HepG2 (cell line): ENCODE measurements around the gene ZFP36L2. TPM values are rescaled to one million over a fixed set of nuclear protein-coding genes. Genes with fewer than 3 reads are reported as not detected.
A peak's percentile ranks its signal among the peaks of the same experiment; 100 is the strongest.

ENCODE experiments used
- ATAC-seq: fragments of 200-7000 bp; cut with Tn5 transposase; 3 replicates; pipeline ENCODE4 v1.9.1; 2020; ENCODE audit warnings: mild to moderate bottlenecking, moderate library complexity
- BruUV-seq: library from RNA; stranded (reverse); fragments of 400-500 nt; replicated peaks from 2 replicates; lab custom pipeline; 2021; lab: Mats Ljungman, UMichigan
- CTCF ChIA-PET: fragments of 300-600 bp; formaldehyde crosslinking; extraction: SDS; loops from one replicate; lab custom pipeline; 2021; ENCODE audit warnings: low total read pairs, inconsistent platforms, low intra/inter-chr PET ratio; lab: Yijun Ruan, JAX
- POLR2A ChIA-PET: fragments of 350-600 bp; sonication (Branson Sonifier 250); formaldehyde crosslinking; loops from one replicate; lab custom pipeline; 2020; ENCODE audit warnings: antibody characterized with exemption, inconsistent platforms; lab: Yijun Ruan, JAX
- DNase-seq: peaks from one replicate; pipeline ENCODE4 v3.0.0-alpha.2; 2015; ENCODE audit warnings: low spot score
- FAIRE-seq: peaks from 3 replicates; lab custom pipeline; 2011; peaks lifted over from hg19 to GRCh38; lab: Jason Lieb, UNC
- H2AFZ ChIP-seq: one replicate; pipeline ENCODE4 v1.6.1; 2011; ENCODE audit warnings: low read length, inconsistent platforms
- H3K27ac ChIP-seq: fragments of 300-600 bp; 3 replicates; pipeline ENCODE4 v1.8.0; 2011; ENCODE audit warnings: mixed run types, mild to moderate bottlenecking, mixed read lengths, low read length, inconsistent platforms; ENCODE audit not compliant: insufficient read depth; ENCODE audit errors: extremely low read length
- H3K27me3 ChIP-seq, 2 experiments: fragments of 200-600 bp in 1 of 2; 2 replicates in 1 of 2; 3 replicates in 1 of 2; pipeline versions ENCODE4 v1.6.0 to v1.8.0; 2011; ENCODE audit warnings: low read length in 2 of 2, mild to moderate bottlenecking in 2 of 2, moderate library complexity in 2 of 2, inconsistent platforms in 1 of 2; ENCODE audit not compliant: insufficient read depth in 2 of 2, control insufficient read depth in 1 of 2
- H3K36me3 ChIP-seq, 2 experiments: fragments of 200-600 bp in 1 of 2; replicated peaks in 1 of 2; 2 replicates in 1 of 2; 3 replicates in 1 of 2; pipeline versions ENCODE4 v1.5.1 to v1.8.0; 2011; ENCODE audit warnings: low read length in 2 of 2, inconsistent platforms in 1 of 2; ENCODE audit not compliant: insufficient read depth in 2 of 2, control insufficient read depth in 1 of 2
- H3K4me1 ChIP-seq: 2 replicates; pipeline ENCODE4 v1.5.1; 2012; ENCODE audit warnings: low read length, inconsistent platforms; ENCODE audit not compliant: insufficient read depth
- H3K4me2 ChIP-seq: 2 replicates; pipeline ENCODE4 v1.6.0; 2011; ENCODE audit warnings: low read depth, low read length, inconsistent platforms
- H3K4me3 ChIP-seq, 3 experiments: fragments of 200-600 bp in 1 of 3; sonication (generic), shearing (Covaris generic) in 1 of 3; replicated peaks in 1 of 3; 2 replicates each; pipeline ENCODE4 v1.5.1; 2011 to 2016; ENCODE audit warnings: low read length in 3 of 3, inconsistent platforms in 2 of 3, low read depth in 2 of 3, mild to moderate bottlenecking in 2 of 3, control low read depth in 1 of 3, mixed read lengths in 1 of 3; ENCODE audit not compliant: insufficient read depth in 1 of 3
- H3K79me2 ChIP-seq: one replicate; pipeline ENCODE4 v1.6.1; 2011; ENCODE audit warnings: low read length, inconsistent platforms; ENCODE audit not compliant: insufficient read depth
- H3K9ac ChIP-seq: 2 replicates; pipeline ENCODE4 v1.6.0; 2011; ENCODE audit warnings: mild to moderate bottlenecking, low read depth, low read length, inconsistent platforms; ENCODE audit not compliant: insufficient read depth
- H3K9me3 ChIP-seq: 2 replicates; pipeline ENCODE4 v1.5.1; 2012; ENCODE audit warnings: mild to moderate bottlenecking, low read length
- H4K20me1 ChIP-seq: 2 replicates; pipeline ENCODE4 v1.6.0; 2011; ENCODE audit warnings: inconsistent platforms, mild to moderate bottlenecking, low read length, moderate library complexity; ENCODE audit not compliant: insufficient read depth
- TBP ChIP-seq: sonication (generic); formaldehyde crosslinking; IDR thresholded peaks from 2 replicates; pipeline ENCODE4 v1.5.0; 2020; ENCODE audit warnings: missing genetic modification reagents
- ZNF615 ChIP-seq: sonication (generic); formaldehyde crosslinking; IDR thresholded peaks from 2 replicates; pipeline ENCODE4 v1.5.0; 2020; ENCODE audit warnings: mild to moderate bottlenecking, missing genetic modification reagents, borderline replicate concordance
- ZNF687 ChIP-seq: sonication (generic); formaldehyde crosslinking; IDR thresholded peaks from 2 replicates; pipeline ENCODE4 v1.5.1; 2020; ENCODE audit warnings: mild to moderate bottlenecking, missing genetic modification reagents, moderate library complexity
- WGBS: methylation state at CpG from one replicate; pipeline ENCODE4 v1.1.6; 2017; ENCODE audit warnings: low lambda C conversion rate; 5-methylcytosine and 5-hydroxymethylcytosine counted together
- in situ Hi-C: cut with HindIII; loops from 2 replicates; pipeline ENCODE4 v1.10.0; 2017; ENCODE audit warnings: low pct_unique_long_range_greater_than_20kb; ENCODE audit not compliant: extremely low pct_ligation_motif_present
- intact Hi-C: fragments of 100-400 bp; cut with micrococcal nuclease; formaldehyde crosslinking; loops from one replicate; pipeline ENCODE4 v1.10.0; 2022; ENCODE audit not compliant: unreplicated experiment
- polyA plus RNA-seq, 8 experiments: library from polyadenylated mRNA; depleted of rRNA in 3 of 8; stranded (reverse) in 7 of 8; unstranded in 1 of 8; fragments of >200 nt; fragmentation: Illumina TruSeq in 4 of 8; extraction: Trizol in 4 of 8; gene quantifications; 2 replicates each; pipeline versions ENCODE4 v1.2.1 to v1.2.3, GENCODE V29; 2011 to 2016; ENCODE audit warnings: low read depth in 4 of 8, missing spikeins in 1 of 8, mixed read lengths in 1 of 8; ENCODE audit not compliant: insufficient read depth in 1 of 8
- total RNA-seq, 5 experiments: library from RNA; depleted of rRNA; stranded (reverse); fragments of >200 nt; fragmentation: Illumina TruSeq; extraction: Trizol; gene quantifications; 2 replicates each; pipeline ENCODE4 v1.2.3, GENCODE V29; 2016; ENCODE audit warnings: low read depth in 1 of 5

ZFP36L2 gene
- total and polyA plus RNA-seq, 2 of the 13 experiments (the other 11 are each of a cell fraction or from before 2014, with no cell fraction given), result 11.2 to 21.8 TPM

- peak; percentile 39 for TF ChIP-seq ZNF687 (CRISPR knock-in tag)
These were observed 24.8 kb upstream of the ZFP36L2 start (continued) for GRCh38 chr2:43251171-43251731.

- no peak for DNase-seq
- intact Hi-C loops (no loop called here), in situ Hi-C loops (no loop called here)
- FAIRE-seq, result peak; percentile 26
- Histone ChIP-seq H3K27me3 (no peaks in the 10 kb centered on the region), H3K4me3 (no peak overlapping the region), H3K4me1 (peaks cover 20% of the 10 kb centered on the region), H4K20me1 (no peaks in the 10 kb centered on the region), H3K27ac (no peak overlapping the region), H3K79me2 (no peaks in the 10 kb centered on the region), H3K36me3 (no peaks in the 10 kb centered on the region), H2AFZ (no peak overlapping the region), H3K9me3 (no peaks in the 10 kb centered on the region), H3K9ac (no peak overlapping the region), H3K4me2 (no peak overlapping the region)
- WGBS, result 95% methylated on average over 2 of the region's 2 CpGs
- TF ChIP-seq ZNF615 (no peak), TBP (no peak)
- CTCF ChIA-PET, result no interaction called here
- BruUV-seq, result no TSS peak
- ATAC-seq, result no peak
- POLR2A ChIA-PET, result no interaction called here
These were observed 23.6 kb upstream of the ZFP36L2 start for GRCh38 chr2:43250015-43250414.
